Activated T-helper 1 cell treated with Interleukin-2 at 50 U/mL for 16 hours (primary cell): Measurements from ENCODE around the gene APOLD1.
"Not testable (repeated sequence)": the region's sequence is repeated elsewhere in the genome, so short reads cannot be mapped to it uniquely, and the experiment has no call there.

Experiments
- DNase-seq: peaks from one replicate; pipeline ENCODE4 v3.0.0-alpha.2; 2020; ENCODE audit warnings: low read depth

The APOLD1 gene

DNA sequence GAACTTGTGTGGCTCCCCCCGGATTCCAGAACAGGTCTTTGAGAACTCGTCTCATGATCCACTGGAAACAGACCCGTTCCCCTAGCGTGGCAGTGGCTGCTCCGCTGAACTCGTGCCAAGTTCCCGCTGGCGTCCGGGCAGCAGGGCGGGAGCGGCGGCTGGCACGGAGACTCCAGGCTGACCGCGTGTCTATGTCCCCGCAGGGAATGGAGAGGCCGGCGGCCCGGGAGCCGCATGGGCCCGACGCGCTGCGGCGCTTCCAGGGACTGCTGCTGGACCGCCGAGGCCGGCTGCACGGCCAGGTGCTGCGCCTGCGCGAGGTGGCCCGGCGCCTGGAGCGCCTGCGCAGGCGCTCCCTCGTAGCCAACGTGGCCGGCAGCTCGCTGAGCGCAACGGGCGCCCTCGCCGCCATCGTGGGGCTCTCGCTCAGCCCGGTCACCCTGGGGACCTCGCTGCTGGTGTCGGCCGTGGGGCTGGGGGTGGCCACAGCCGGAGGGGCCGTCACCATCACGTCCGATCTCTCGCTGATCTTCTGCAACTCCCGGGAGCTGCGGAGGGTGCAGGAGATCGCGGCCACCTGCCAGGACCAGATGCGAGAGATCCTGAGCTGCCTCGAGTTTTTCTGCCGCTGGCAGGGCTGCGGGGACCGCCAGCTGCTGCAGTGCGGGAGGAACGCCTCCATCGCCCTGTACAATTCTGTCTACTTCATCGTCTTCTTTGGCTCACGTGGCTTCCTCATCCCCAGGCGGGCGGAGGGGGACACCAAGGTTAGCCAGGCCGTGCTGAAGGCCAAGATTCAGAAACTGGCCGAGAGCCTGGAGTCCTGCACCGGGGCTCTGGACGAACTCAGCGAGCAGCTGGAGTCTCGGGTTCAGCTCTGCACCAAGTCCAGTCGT, 1.5 kb downstream of the APOLD1 start:
- DNase-seq = peak; percentile 71

GRCh38 chr12:12788131-12788530, 2.7 kb downstream of the APOLD1 start:
- DNase-seq = no peak

GRCh38 chr12:12788675-12789368, 3.4 kb downstream of the APOLD1 start:
- DNase-seq = peak; percentile 33

GRCh38 chr12:12790956-12791355, 5.5 kb downstream of the APOLD1 start:
- DNase-seq = no peak

GRCh38 chr12:12791756-12792369, 6.4 kb downstream of the APOLD1 start:
- DNase-seq = no peak

DNA sequence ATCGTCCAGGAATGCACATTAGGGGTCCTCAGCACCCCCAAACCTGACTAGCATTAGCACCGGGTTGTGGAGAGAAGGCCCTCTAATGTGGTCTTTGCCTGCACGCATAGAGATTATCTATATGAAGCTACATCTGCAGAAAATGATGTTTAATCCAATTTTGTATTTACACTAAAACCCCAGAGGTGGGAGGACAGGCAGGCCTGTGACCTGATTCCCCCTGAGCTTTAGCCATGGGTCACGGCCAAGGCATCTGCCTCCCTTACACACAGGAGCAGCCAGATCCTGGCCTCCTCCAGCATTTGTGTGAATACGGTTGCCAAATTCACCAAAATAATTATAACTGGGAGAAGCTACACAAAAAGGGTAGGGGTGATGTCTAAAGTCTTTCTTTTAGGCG, 7.0 kb downstream of the APOLD1 start:
- DNase-seq = no peak

DNA sequence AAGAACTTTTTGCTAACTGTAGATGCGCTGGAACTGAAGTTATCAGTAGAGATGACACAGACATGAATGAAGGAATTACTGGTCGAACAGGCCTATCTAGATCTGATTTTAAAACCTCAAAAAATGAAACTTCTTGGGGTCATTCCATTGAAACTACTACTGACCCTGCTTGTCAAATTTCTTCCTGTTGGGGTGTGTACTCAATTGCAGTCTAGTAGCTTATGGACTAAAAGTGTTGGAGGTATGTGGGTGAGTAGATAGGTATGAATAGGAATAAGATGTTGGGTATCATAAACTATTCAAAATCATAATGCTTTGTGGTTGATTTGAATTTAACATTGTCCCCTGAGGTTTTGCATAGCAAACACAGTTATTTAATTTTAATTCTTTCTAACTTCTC, 9.2 kb downstream of the APOLD1 start:
- no peak for DNase-seq

DNA sequence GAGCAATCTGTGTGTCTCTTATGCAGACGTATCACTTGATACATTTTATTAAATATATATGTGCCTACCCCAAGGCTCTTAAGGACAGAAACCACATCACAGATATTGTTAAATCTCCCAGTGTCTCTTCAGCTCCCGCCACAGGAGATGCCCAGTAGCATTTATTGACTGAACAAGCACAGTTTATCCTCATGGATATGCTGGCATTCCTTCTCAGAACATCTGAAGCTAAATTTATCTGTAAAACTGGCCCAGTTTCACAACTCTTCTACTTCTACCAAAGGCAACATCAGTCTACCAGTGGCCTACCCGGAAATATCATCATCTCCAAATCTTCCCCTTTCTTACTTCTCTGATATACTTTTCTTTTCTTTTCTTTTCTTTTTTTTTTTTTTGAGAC, 10.7 kb downstream of the APOLD1 start:
- DNase-seq = no peak

DNA sequence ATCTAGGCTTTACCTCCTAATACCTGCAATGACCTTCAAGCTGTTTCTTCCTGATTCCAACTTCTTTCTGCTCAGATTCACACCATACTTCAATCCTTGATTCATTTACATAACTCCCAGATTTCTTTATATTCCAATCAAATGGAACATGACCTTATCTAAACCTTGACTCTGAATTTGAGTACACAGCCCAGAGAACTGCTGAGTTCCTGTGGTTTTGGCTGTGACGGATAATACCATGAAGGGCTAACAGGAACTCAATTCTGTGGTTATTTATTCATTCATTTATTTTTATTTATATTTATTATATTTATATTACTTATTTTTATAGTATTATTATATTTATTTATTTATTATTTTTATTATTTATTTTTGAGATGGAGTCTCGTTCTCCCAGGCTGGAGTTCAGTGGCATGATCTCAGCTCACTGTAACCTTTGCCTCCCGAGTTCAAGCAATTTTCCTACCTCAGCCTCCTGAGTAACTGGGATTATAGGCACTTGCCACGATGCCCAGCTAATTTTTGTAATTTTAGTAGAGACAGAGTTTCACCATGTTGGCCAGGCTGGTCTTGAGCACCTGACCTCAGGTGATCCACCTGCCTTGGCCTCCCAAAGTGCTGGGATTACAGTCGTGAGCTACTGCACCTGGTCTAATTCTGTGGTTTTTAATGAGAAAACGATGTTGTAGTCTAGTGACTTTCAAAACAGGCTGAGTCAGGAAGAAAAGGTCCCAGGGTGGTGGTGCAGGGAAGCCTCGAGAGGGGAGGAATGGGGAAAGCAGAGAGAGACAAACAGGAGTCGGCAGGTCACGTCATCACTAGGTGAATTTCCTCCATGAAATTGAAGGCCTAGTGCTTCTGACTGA, 11.7 kb downstream of the APOLD1 start:
- no peak for DNase-seq

- DNase-seq = no peak
Observed at GRCh38 chr12:12797794-12798152, 12.3 kb downstream of the APOLD1 start.

DNA sequence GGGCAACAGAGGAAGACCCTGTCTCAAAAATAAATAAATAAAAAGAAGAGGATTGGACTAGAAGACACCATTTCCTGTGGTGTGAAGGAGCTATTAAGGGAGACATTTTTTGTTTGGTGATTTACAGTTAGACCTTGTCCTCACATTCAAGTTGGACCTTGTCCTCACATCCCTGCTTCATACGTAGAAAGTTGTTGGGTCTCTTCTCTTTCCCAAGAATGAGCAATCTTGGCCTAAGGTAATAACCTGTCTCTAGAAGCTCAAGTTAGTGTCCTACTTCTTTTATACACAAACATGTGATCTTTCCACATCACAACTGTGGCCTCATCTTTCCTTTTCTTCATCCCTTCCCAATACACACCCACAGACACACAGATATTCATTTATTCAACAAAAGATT, 13.0 kb downstream of the APOLD1 start:
- no peak for DNase-seq

GRCh38 chr12:12799163-12799920, 13.9 kb downstream of the APOLD1 start:
- DNase-seq = no peak

GRCh38 chr12:12800406-12801180, 15.1 kb downstream of the APOLD1 start:
- no peak for DNase-seq

GRCh38 chr12:12801656-12802055, 16.2 kb downstream of the APOLD1 start:
- not testable (repeated sequence) for DNase-seq

DNA sequence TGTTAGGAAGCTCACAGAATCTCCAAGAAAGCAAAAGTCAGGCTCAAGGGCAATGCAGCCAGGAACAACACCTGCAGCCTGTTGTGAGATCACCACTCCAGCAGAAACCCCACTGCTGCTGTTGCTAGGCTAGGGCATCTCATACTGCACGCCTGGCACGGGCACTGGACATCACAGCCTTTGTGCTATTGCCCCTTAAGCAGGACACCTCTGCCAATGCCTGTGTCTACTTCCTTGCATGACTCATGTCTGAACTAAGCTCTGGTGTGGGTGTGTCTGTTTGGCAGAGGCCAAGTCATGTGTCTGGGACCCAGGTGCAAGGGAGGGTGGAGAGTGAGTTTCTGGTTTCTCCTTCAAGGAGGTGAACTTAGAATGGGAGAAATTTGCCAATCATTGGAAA, 17.7 kb downstream of the APOLD1 start:
- DNase-seq = peak; percentile 10

DNA sequence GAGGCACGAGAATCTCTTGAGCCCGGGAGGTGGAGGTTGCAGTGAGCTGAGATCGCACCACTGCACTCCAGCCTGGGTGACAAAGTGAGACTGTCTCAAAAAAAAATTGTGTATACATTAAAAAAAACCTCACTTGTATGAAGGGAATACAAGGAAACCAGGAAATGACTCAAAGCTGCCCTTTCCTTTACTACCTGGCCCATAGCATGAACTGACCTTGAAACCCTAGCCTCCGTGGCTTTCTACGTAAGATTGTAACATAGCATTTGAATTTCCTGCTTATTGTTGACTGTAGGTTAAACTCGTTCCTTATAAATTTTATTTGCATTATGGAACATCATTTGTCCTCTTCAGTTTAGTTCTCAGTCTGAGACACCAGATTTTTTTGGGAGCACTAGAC, 18.6 kb downstream of the APOLD1 start:
- no peak for DNase-seq

- DNase-seq = no peak
Observed at GRCh38 chr12:12804432-12804886, 19.0 kb downstream of the APOLD1 start.

DNA sequence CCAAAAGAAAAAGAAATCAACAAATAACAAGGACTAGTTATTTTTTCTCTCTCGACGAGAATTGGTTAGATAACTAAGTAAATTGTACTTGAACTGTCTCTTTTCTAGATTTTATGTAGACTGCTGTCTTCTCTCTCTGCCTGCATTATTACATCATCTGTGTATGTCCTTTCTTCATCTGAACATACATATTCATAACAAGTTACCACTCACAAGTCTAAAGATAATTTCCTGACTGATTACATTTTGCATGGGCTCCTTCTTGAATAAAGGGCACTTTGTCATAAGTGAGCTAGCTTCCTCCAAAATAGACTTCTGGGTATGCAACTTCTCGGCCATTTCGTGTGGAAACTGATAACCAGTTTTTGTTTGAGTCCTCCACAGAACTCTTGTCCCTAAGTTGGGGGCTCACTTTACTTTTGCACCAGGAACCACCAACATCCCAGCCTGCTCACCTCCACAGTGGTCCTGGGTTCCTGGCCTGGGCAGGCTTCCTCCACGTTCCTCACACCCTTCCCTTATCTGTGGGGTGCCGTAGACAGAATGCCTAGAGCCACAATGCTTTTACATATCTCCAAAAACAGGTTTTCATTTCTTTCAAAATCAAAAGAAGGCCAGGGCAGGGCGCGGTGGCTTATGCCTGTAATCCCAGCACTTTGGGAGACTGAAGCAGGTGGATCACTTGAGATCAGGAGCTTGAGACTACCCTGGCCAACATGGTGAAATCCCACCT, 21.5 kb downstream of the APOLD1 start:
- DNase-seq = no peak

DNA sequence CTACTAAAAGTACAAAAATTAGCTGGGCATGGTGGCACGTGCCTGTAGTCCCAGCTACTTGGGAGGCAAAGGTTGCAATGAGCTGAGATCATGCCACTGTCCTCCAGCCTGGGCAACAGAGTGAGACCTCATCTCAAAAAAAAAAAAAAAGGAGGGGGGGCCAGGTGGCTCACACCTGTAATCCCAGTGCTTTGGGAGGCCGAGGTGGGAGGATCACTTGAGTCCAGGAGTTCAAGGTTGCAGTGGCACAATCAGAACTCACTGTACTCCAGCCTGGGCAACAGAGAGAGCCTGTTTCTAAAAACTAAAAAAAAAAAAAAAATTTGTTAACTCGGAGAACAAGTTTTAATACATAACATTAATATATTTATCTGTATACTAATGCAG, 22.1 kb downstream of the APOLD1 start:
- not testable (repeated sequence) for DNase-seq
